ENCODE results near the gene PLPPR1.

GRCh38 chr9:101037430-101037829 lies 8.9 kb downstream of the PLPPR1 start:
- TF ChIP-seq CTCF (IDR thresholded peaks at IDR 0.05) (no peak), POLR2A (IDR thresholded peaks at IDR 0.05) (no peak), POLR2AphosphoS5 (IDR thresholded peaks at IDR 0.05) (no peak)

Data from transverse colon (tissue), 4 donors.